Activated CD4-positive, alpha-beta T cell treated with anti-CD3 and anti-CD28 coated beads, Interleukin-2, amount 50 U/mL, for 16 hours (primary cell): ENCODE data around the gene P4HA1.
"Not testable (repeated sequence)": the region's sequence is repeated elsewhere in the genome, so short reads cannot be mapped to it uniquely, and the experiment has no call there.

Source experiments
- DNase-seq: peaks from one replicate; pipeline ENCODE4 v3.0.0-alpha.2; 2020

Gene P4HA1

GRCh38 chr10:73042130-73042529 lies 54.5 kb downstream of the P4HA1 start:
- no peak for DNase-seq

GRCh38 chr10:73039635-73040034 lies 57.0 kb downstream of the P4HA1 start:
- no peak for DNase-seq

- DNase-seq: not testable (repeated sequence)
Measured at GRCh38 chr10:73036285-73036684, 60.4 kb downstream of the P4HA1 start.

GRCh38 chr10:73032536-73032935 lies 64.1 kb downstream of the P4HA1 start:
- DNase-seq: no peak

GRCh38 chr10:73026623-73027022 lies 70.0 kb downstream of the P4HA1 start:
- DNase-seq: not testable (repeated sequence)

GRCh38 chr10:73023455-73024070 lies 73.1 kb downstream of the P4HA1 start:
- DNase-seq: not testable (repeated sequence)

- DNase-seq: peak; percentile 69
Measured at GRCh38 chr10:73022961-73023360, 73.7 kb downstream of the P4HA1 start.

GRCh38 chr10:73021538-73022164 lies 75.0 kb downstream of the P4HA1 start:
- not testable (repeated sequence) for DNase-seq

- no peak for DNase-seq
Measured at GRCh38 chr10:73021050-73021449, 75.6 kb downstream of the P4HA1 start.

- no peak for DNase-seq
Measured at GRCh38 chr10:73019100-73019499, 77.6 kb downstream of the P4HA1 start.

GRCh38 chr10:73018632-73019031 lies 78.0 kb downstream of the P4HA1 start:
- DNase-seq: no peak

GRCh38 chr10:73017955-73018480 lies 78.6 kb downstream of the P4HA1 start:
- DNase-seq: no peak

GRCh38 chr10:73015779-73016178 lies 80.9 kb downstream of the P4HA1 start:
- DNase-seq: no peak

GRCh38 chr10:73003822-73004221 lies 92.8 kb downstream of the P4HA1 start:
- DNase-seq: no peak

- no peak for DNase-seq
Measured at GRCh38 chr10:73000973-73001372, 95.7 kb downstream of the P4HA1 start.

GRCh38 chr10:72997099-72997498 lies 99.6 kb downstream of the P4HA1 start:
- DNase-seq: no peak

GRCh38 chr10:72995459-72995858 lies 101.2 kb downstream of the P4HA1 start:
- not testable (repeated sequence) for DNase-seq

- DNase-seq: not testable (repeated sequence)
Measured at GRCh38 chr10:72989771-72990170, 106.9 kb downstream of the P4HA1 start.

- DNase-seq: not testable (repeated sequence)
Measured at GRCh38 chr10:72984618-72985017, 112.0 kb downstream of the P4HA1 start.

- DNase-seq: no peak
Measured at GRCh38 chr10:72981882-72982529, 114.7 kb downstream of the P4HA1 start.

- DNase-seq: no peak
Measured at GRCh38 chr10:72981028-72981881, 115.4 kb downstream of the P4HA1 start.

- no peak for DNase-seq
Measured at GRCh38 chr10:72980348-72980747, 116.3 kb downstream of the P4HA1 start.

GRCh38 chr10:72979709-72980108 lies 117.0 kb downstream of the P4HA1 start:
- DNase-seq: no peak
